Esophagus muscularis mucosa (tissue), 4 donors: ENCODE measurements around the gene COG4. TPM values are rescaled to one million over a fixed set of nuclear protein-coding genes. Genes with fewer than 3 reads are reported as not detected.

ENCODE experiments used
- DNase-seq: peaks from one replicate; pipeline ENCODE4 v3.0.0-alpha.2; 2017; ENCODE audit errors: extremely low spot score
- H3K27ac ChIP-seq, 4 donors: fragments of 200-600 bp; sonication (generic); replicated peaks in 1 of 4; 1 replicate in 3 of 4; 2 replicates in 1 of 4; pipeline ENCODE4 v1.5.1; 2016 to 2019; ENCODE audit warnings: mild to moderate bottlenecking in 1 of 4
- H3K27me3 ChIP-seq, 4 donors: fragments of 200-600 bp; sonication (generic); one replicate each; pipeline versions ENCODE4 v1.5.1 to v1.6.0; 2016 to 2019
- H3K36me3 ChIP-seq, 4 donors: fragments of 200-600 bp; sonication (generic); one replicate each; pipeline ENCODE4 v1.5.1; 2016 to 2019
- H3K4me1 ChIP-seq, 4 donors: fragments of 200-600 bp; sonication (generic); one replicate each; pipeline ENCODE4 v1.5.1; 2016 to 2019
- H3K4me3 ChIP-seq, 4 donors: fragments of 200-600 bp; sonication (generic); 1 replicate in 2 of 4; 2 replicates in 2 of 4; pipeline ENCODE4 v1.5.1; 2016 to 2019; ENCODE audit warnings: mild to moderate bottlenecking in 4 of 4, moderate library complexity in 1 of 4
- H3K9me3 ChIP-seq, 4 donors: fragments of 200-600 bp; sonication (generic); 1 replicate in 3 of 4; 2 replicates in 1 of 4; pipeline ENCODE4 v1.5.1; 2016 to 2019
- CTCF ChIP-seq, 3 experiments: fragments of 200-600 bp in 2 of 3; fragments of 450-650 bp in 1 of 3; sonication (generic) in 2 of 3; IDR thresholded peaks; one replicate each; pipeline ENCODE4 v1.5.1; 2017 to 2019; ENCODE audit warnings: antibody characterized with exemption in 3 of 3, mild to moderate bottlenecking in 2 of 3, moderate library complexity in 1 of 3
- EP300 ChIP-seq: sonication (generic); formaldehyde crosslinking; IDR thresholded peaks from one replicate; pipeline ENCODE4 v1.6.1; 2017; ENCODE audit warnings: antibody characterized with exemption
- POLR2A ChIP-seq: fragments of 450-650 bp; IDR thresholded peaks from one replicate; pipeline ENCODE4 v1.6.1; 2017; ENCODE audit warnings: antibody characterized with exemption, moderate library complexity, mild to moderate bottlenecking, low read depth
- POLR2AphosphoS5 ChIP-seq, 2 donors: sonication (generic); formaldehyde crosslinking; IDR thresholded peaks; one replicate each; pipeline ENCODE4 v1.6.1; 2017; ENCODE audit warnings: antibody characterized with exemption in 2 of 2
- WGBS: methylation state at CpG from one replicate; pipeline ENCODE4 v1.1.5; 2018; 5-methylcytosine and 5-hydroxymethylcytosine counted together
- intact Hi-C: fragments of 100-400 bp; cut with DNase I; formaldehyde crosslinking; loops from one replicate; pipeline ENCODE4 v1.15.1; 2023
- total RNA-seq, 4 donors: library from RNA; depleted of rRNA; stranded (reverse); fragments of >200 nt; gene quantifications; one replicate each; pipeline versions ENCODE4 v1.1.0 to v1.2.1, GENCODE V29; 2016

The COG4 gene
- total RNA-seq, 4 donors from 2014 or later, result 30.6 to 40.0 (median 35.8) TPM

DNA sequence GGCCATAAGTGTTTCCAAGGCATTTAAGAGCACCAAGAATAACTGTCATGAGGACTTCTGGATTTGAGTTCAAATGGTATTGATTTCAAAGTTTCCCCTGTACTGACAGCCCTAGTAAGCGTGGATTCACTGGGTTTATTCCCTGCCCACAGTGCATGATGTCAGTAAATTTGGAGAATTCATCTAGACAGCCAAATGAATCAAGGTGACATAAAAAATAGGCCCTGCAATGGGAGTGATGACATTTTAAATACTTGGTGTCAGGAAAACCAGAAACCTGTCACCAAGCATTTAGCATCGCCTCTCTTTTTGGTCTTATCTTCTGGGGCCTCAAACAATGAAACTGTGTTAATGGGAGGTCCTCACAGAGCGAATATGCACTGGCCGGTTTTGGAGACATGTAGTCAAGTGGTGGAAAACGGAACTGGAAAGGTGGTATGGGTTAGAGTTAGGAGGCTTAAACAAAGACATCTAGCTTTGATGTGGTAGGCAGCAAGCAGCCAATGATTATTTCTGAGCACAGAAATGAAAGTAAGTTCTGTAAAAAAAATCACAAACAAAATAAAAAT lies 29.1 kb downstream of the COG4 start:
- H3K4me1 ChIP-seq, result no peaks in the 10 kb centered on the region
- no peak for DNase-seq
- WGBS, result 91% methylated on average over 5 of the region's 5 CpGs
- H3K27me3 ChIP-seq, result no peaks in the 10 kb centered on the region
- H3K9me3 ChIP-seq, result no peaks in the 10 kb centered on the region
- intact Hi-C loops, result no loop called here
- H3K36me3 ChIP-seq, result peaks cover 49 to 97% (median 76%) of the 10 kb centered on the region in 4 donors
- H3K27ac ChIP-seq, result no peak overlapping the region
- no peak overlapping the region for H3K4me3 ChIP-seq
- TF ChIP-seq CTCF (IDR thresholded peaks at IDR 0.05), result no peak
- TF ChIP-seq POLR2A, result no peak
- TF ChIP-seq EP300, result no peak
- no peak for TF ChIP-seq POLR2AphosphoS5 (IDR thresholded peaks at IDR 0.05)

DNA sequence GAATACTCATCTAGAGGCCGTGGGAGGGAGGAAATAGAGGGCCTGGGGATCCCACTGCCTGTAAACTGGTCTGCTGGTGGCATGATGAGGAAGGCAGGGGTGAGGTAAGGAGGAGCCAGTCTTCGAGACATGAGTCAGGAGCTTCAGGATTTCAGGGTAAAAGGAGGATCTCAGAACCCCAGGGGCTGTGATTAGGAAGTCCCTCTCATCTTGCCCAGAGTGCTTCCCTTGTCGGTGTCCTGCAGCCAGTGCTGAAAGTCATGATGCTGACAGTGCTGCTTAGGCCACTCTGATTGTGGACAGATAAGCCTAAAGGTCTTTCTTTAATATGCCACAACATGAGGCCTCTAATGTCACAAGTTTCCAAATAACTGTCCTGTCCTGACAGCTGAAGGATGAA lies 29.6 kb downstream of the COG4 start:
- intact Hi-C loops, result no loop called here
- no peak overlapping the region for H3K4me3 ChIP-seq
- WGBS, result 98% methylated on average over 3 of the region's 3 CpGs
- H3K4me1 ChIP-seq, result no peaks in the 10 kb centered on the region
- peaks cover 49 to 97% (median 76%) of the 10 kb centered on the region in 4 donors for H3K36me3 ChIP-seq
- no peak for TF ChIP-seq POLR2A
- TF ChIP-seq POLR2AphosphoS5 (IDR thresholded peaks at IDR 0.05), result no peak
- no peak for TF ChIP-seq CTCF (IDR thresholded peaks at IDR 0.05)
- TF ChIP-seq EP300, result no peak
- no peaks in the 10 kb centered on the region for H3K27me3 ChIP-seq
- no peak overlapping the region for H3K27ac ChIP-seq
- no peaks in the 10 kb centered on the region for H3K9me3 ChIP-seq
- no peak for DNase-seq

DNA sequence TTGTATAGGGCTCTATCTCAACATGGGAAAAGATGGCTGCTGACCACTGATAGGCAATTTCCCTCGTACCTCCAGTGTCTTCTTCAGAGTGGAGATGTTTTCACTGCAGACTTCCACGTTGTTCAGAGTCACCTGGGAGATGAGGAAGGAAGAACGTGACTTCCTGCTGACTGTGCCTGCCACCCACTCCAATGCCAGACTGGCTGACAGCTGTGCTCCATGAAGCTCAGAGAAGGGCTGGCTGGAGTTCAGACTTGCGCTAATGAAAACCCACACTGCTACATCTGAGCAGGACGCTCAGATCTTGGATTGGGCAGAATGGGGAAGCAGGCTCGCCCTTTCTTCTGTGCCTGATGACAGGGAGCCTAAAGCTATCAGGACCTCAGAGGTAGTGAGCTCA lies 33.1 kb downstream of the COG4 start:
- WGBS, result 76% methylated on average over 6 of the region's 6 CpGs
- no peak for DNase-seq
- Histone ChIP-seq H3K4me1 (no peaks in the 10 kb centered on the region), H3K9me3 (no peaks in the 10 kb centered on the region), H3K4me3 (no peak overlapping the region), H3K27ac (no peak overlapping the region), H3K27me3 (no peaks in the 10 kb centered on the region), H3K36me3 (peaks cover 33 to 97% (median 76%) of the 10 kb centered on the region in 4 donors)
- intact Hi-C loops, result no loop called here
- no peak for TF ChIP-seq POLR2AphosphoS5 (IDR thresholded peaks at IDR 0.05)
- no peak for TF ChIP-seq CTCF (IDR thresholded peaks at IDR 0.05)
- no peak for TF ChIP-seq POLR2A
- TF ChIP-seq EP300, result no peak

DNA sequence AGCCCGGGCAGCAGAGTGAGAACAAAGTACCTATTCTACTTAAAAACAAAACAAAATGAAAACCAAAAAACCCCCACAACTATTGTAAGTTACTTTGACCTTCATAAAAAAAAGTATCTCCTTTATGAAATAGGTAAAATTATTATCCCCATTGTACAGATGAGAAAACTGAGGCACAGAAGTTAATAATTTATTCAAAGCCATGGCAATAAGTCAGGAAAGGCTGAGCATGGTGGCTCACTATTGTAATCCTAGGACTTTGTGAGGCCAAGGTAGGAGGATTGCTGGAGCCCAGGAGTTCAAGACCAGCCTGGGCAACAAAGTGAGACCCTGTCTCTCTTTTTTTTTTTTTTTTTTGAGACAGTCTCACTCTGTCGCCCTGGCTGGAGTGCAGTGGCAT lies 38.5 kb downstream of the COG4 start:
- intact Hi-C loops, result no loop called here
- H3K36me3 ChIP-seq, result peaks cover 26 to 96% (median 86%) of the 10 kb centered on the region in 4 donors
- no peaks in the 10 kb centered on the region for H3K9me3 ChIP-seq
- TF ChIP-seq POLR2AphosphoS5 (IDR thresholded peaks at IDR 0.05), result no peak
- no peak for TF ChIP-seq CTCF (IDR thresholded peaks at IDR 0.05)
- no peak for TF ChIP-seq POLR2A
- TF ChIP-seq EP300, result no peak
- peaks cover 0 to 3% (median under 1%) of the 10 kb centered on the region in 4 donors for H3K4me1 ChIP-seq
- WGBS, result 94% methylated on average over 2 of the region's 2 CpGs
- DNase-seq, result no peak
- H3K27ac ChIP-seq, result no peak overlapping the region
- no peaks in the 10 kb centered on the region for H3K27me3 ChIP-seq
- H3K4me3 ChIP-seq, result no peak overlapping the region

- intact Hi-C loops, result no loop called here
- Histone ChIP-seq H3K27ac (no peak overlapping the region), H3K4me3 (no peak overlapping the region), H3K9me3 (no peaks in the 10 kb centered on the region), H3K36me3 (peaks cover 27 to 96% (median 85%) of the 10 kb centered on the region in 4 donors), H3K27me3 (no peaks in the 10 kb centered on the region), H3K4me1 (peaks cover 11 to 16% (median 13%) of the 10 kb centered on the region in 4 donors)
- no peak for TF ChIP-seq POLR2AphosphoS5 (IDR thresholded peaks at IDR 0.05)
- TF ChIP-seq POLR2A, result no peak
- no peak for TF ChIP-seq CTCF (IDR thresholded peaks at IDR 0.05)
- no peak for TF ChIP-seq EP300
- WGBS, result 91% methylated on average over 4 of the region's 5 CpGs
- DNase-seq, result no peak
Observed at GRCh38 chr16:70483426-70483825, 39.9 kb downstream of the COG4 start.
